Fibroblast of skin of right biceps (primary cell): ENCODE results near the gene OSTN.
A peak's percentile ranks its signal among the peaks of the same experiment; 100 is the strongest.
"Not testable (repeated sequence)": the region's sequence is repeated elsewhere in the genome, so short reads cannot be mapped to it uniquely, and the experiment has no call there.

Source experiments
- DNase-seq: peaks from one replicate; pipeline ENCODE4 v3.0.0-alpha.2; 2013

Gene OSTN, protein sequence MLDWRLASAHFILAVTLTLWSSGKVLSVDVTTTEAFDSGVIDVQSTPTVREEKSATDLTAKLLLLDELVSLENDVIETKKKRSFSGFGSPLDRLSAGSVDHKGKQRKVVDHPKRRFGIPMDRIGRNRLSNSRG

GRCh38 chr3:191198932-191199331 is at the start of gene OSTN:
OSTN (plus strand) TSS chr3:191199241; CDS start chr3:191212533, 13,292 bp downstream.
- no peak for DNase-seq

DNA sequence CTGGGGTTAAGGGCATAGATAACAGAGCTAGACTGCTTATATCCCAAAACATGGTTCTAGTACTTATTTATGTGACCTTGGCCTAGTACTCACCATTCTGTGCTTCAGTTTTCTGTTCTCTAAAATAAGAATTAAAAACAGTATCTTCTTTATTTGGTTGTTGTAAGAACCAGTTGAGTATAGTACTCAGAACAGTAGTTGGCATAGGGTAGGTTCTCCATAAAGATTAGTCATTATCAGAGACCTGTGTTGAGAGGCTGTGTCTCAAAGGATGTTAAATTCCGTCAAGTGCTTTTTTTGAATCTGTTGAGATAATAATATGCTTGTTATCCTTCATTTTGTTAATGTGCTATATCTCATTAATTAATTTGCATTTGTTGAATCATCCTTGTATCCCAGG is 47.4 kb upstream of the OSTN start:
- DNase-seq = no peak

DNA sequence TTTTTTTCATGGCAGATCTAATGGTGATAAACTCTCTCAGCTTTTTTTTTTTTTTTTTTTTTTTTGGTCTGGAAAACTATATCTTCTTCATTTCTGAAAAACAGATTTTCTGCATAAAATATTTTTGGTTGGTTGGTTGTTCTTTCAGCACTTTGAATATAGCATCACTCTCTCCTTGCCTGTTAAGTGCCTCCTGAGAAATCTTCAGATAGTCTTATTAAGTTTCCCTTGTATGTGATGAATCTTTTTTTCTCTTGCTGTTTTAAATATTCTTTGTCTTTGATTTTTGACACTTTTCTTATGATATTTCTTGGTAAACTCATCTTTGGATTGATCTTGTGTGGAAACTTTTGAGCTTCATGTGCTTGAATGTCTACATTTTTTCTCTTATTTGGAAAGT is 44.2 kb upstream of the OSTN start:
- no peak for DNase-seq

GRCh38 chr3:191158247-191158646 is 40.8 kb upstream of the OSTN start:
- no peak for DNase-seq

DNA sequence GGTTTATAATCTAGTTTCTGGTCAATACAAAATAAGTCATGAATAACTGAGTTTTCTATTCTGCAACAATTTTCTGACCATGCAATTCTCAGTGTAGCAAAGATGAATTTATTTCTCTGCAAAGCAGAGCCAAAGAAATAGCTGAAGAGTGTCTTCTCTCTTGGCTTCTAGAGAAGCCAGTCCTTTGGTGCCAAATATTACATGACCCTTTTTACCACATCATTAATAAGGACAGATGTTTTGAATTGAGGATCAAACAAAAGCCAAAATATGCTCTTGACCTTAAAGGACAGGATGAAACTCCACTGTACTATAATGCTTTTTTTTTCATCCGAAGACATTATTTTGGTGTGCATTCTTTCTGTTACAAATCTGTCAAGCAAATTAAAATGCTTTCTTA is 40.2 kb upstream of the OSTN start:
- DNase-seq = no peak

- DNase-seq = no peak
Observed at GRCh38 chr3:191165802-191166201, 33.2 kb upstream of the OSTN start.

DNA sequence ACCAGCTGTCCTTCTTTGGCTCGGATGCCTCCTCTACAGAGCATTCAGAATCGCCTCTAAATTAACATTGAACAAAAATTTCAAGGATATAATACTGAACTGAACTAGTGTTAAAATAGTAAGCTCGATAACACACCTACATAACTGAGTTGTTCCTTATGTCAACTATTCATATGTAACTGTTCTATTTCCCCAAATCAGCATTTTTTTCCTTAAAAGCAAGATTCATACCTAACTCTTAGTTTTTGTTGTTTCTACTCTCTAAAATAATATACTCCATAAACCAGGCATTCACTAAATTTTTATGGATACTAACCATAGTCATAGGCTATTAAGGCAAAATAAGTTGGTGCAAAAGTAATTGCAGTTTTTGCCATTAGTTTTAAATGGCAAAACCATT is 32.7 kb upstream of the OSTN start:
- no peak for DNase-seq

GRCh38 chr3:191169566-191169965 is 29.5 kb upstream of the OSTN start:
- DNase-seq = no peak

DNA sequence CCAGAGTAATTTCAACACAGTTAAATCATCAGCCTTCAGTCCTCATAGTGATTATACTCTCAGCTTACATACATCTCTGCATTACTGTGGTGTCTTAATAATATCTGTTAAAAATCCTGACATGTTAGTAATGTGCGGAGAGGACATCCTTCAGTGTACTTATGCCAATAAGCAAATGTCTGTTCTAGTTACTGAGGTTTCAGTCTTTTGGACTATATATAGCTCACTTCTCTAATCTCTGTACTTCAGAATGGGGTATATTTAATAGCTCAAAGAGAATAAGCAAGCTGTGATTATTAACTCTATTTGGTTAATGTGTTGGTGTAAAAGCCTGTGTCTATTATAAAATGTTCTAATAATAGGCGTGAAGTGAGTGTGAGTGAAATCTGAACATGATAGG is 28.9 kb upstream of the OSTN start:
- DNase-seq = no peak

DNA sequence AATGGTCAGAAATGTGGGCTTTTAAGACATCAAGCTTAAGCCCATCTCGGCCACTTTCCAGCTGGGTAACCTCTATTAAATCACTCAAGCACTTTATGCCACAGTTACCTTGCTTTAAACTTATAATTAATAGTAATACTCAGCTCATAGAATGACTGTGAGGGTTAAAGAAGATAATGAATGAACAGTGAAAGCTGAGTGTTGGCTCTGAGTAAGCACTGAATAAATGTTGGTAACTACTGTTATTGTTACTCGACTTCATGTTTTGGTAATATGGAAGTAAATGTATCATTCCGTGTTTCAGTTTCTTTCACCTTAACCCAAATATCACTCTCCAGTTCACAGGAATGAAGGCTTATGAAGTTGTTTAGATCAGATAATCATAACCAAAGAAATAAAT is 23.9 kb upstream of the OSTN start:
- DNase-seq = no peak

- DNase-seq = no peak
Observed at GRCh38 chr3:191176038-191176785, 22.8 kb upstream of the OSTN start.

- not testable (repeated sequence) for DNase-seq
Observed at GRCh38 chr3:191185382-191185781, 13.7 kb upstream of the OSTN start.

- DNase-seq = not testable (repeated sequence)
Observed at GRCh38 chr3:191188246-191188645, 10.8 kb upstream of the OSTN start.

GRCh38 chr3:191192270-191192669 is 6.8 kb upstream of the OSTN start:
- DNase-seq = not testable (repeated sequence)

GRCh38 chr3:191192941-191193340 is 6.1 kb upstream of the OSTN start:
- no peak for DNase-seq

- DNase-seq = no peak
Observed at GRCh38 chr3:191197761-191198306, 1.2 kb upstream of the OSTN start.

DNA sequence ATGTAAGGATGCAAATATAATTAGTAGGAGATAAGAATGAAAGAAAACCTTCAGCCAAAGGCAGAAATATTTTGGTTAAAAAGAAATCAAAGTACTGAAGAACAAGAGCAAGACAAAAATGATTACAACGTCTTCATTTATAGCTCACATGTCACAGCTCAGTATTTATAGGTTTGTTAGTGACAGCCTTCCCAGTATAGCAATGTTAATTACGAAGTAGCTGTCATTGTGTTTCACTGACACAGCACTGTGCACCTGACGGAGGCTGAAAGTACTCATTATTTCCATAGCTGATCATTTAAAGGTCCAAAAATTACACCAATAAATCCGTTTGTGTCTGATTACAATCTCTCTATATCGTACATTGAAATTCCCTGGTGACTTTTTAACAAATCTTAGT is 561 bp upstream of the OSTN start:
- DNase-seq = no peak

DNA sequence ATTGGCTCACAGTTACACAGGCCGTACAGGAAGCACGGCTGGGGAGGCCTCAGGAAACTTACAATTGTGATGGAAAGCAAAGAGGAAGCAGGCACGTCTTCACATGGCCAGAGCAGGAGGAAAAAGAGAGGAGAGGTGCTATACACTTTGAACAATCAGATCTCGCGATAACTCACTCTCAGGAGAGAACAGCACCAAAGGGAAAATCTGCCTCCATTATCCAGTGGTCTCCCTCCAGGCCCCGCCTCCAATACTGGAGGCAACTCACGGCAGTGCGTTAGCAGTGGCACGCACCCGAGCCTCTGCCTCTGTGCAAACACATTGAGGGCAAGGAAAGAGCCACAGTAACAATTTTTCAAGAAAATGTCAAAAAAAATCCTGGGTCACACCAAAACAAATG is 11.0 kb downstream of the OSTN start:
- DNase-seq = no peak

DNA sequence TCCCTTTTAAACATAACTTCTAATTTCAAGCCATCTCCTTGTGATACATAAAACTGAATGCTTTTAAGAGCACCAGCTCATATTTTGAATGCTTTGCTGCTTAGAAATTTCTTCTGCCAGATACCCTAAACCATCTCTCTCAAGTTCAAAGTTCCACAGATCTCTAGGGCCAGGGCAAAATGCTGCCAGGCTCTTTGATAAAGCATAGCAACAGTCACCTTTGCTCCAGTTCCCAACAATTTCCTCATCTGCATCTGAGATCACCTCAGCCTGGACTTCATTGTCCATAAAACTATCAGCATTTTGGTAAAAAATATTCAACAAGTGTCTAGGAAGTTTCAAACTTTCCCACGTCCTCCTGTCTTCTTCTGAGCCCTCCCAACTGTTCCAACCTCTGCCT is 17.5 kb downstream of the OSTN start:
- DNase-seq = no peak

- peak; percentile 62 for DNase-seq
Observed at GRCh38 chr3:191217301-191217700, 18.3 kb downstream of the OSTN start.

DNA sequence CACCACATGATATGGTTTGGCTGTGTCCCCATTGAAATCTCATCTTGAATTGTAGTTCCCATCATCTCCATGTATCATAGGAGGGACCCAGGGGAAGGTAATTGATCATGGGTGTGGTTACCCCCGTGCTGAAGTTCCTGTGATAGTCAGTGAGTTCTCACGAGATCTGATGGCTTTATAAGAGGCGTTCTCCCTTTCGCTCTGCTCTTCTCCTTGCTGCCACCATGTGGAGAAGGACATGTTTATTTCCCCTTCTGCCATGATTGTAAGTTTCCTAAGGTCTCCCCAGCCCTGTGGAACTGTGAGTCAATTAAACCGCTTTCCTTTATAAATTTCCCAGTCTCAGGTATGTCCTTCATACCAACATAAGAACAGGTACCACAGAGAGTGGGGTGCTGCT is 21.9 kb downstream of the OSTN start:
- no peak for DNase-seq

DNA sequence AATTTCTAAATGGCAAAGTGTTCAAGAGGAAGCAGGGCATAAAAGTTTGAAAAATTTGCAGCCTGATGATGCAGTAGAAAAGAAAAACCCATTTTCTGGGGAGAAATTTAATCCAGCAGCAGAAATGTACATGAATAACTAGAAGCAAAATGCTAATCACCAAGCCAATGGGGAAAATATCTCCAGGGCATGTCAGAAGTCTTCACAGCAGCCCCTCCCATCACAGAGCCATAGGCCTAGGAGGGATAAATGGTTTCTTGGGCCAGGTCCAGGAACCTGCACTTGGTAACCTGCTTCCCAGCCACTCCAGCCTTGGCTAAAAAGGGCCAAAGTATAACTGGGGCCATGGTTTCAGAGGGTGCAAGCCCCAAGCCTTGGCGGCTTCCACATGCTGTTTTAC is 22.6 kb downstream of the OSTN start:
- DNase-seq = no peak

DNA sequence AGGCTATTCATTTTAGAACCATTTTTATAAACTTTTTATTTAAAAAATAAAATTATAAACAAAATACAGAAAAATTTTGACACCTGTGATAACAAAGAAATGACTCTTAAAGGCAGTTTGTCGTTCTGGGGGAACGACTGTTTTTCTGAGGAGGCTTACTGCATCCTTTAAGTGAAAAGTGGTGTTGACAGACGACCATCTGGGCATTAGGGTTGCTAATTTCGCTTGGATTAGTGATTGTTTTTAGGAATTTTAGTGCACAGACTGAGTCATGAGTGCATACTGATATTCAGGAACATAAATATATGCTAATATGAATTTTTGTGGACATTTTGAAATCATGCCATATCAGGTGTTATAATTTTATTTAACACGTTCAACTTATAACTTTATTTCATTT is 28.5 kb downstream of the OSTN start:
- no peak for DNase-seq

GRCh38 chr3:191234216-191234615 is 35.2 kb downstream of the OSTN start:
- no peak for DNase-seq
